Nephron (organoid): ENCODE results near the gene HOXA9.

Source experiments
- H3K27ac Mint-ChIP-seq, 3 experiments: 2 replicates each; pipeline ENCODE4 v1.8.0; 2020; ENCODE audit warnings: mixed read lengths in 3 of 3, mild to moderate bottlenecking in 2 of 3, moderate library complexity in 1 of 3
- H3K27me3 Mint-ChIP-seq: 2 replicates; pipeline ENCODE4 v1.8.0; 2021; ENCODE audit warnings: low read depth, mild to moderate bottlenecking, moderate library complexity, mixed read lengths
- H3K36me3 Mint-ChIP-seq: 2 replicates; pipeline ENCODE4 v1.8.0; 2020; ENCODE audit warnings: low read depth, mixed read lengths
- H3K4me1 Mint-ChIP-seq: 2 replicates; pipeline ENCODE4 v1.8.0; 2020; ENCODE audit warnings: mixed read lengths
- H3K4me3 Mint-ChIP-seq, 3 experiments: 2 replicates each; pipeline ENCODE4 v1.8.0; 2020; ENCODE audit warnings: mild to moderate bottlenecking in 3 of 3, mixed read lengths in 3 of 3, moderate library complexity in 2 of 3
- H3K9me3 Mint-ChIP-seq: 2 replicates; pipeline ENCODE4 v1.8.0; 2020; ENCODE audit warnings: mixed read lengths
- CTCF ChIP-seq, 3 experiments: fragments of 200-600 bp; sonication (generic); IDR thresholded peaks; one replicate each; pipeline ENCODE4 v1.5.0; 2021; ENCODE audit warnings: antibody characterized with exemption in 3 of 3; ENCODE audit not compliant: unreplicated experiment in 3 of 3

The HOXA9 gene

GRCh38 chr7:27133409-27134231, 31.7 kb downstream of the HOXA9 start:
- H3K27me3 Mint-ChIP-seq: peaks cover 3% of the 10 kb centered on the region
- TF ChIP-seq CTCF (IDR thresholded peaks at IDR 0.05; ENCODE audit: unreplicated experiment in 3 of 3): no peak
- peak overlapping the region; percentile 70 to 95 (median 77) for H3K4me3 Mint-ChIP-seq

GRCh38 chr7:27132978-27133377, 32.4 kb downstream of the HOXA9 start:
- H3K9me3 Mint-ChIP-seq: no peaks in the 10 kb centered on the region
- H3K27ac Mint-ChIP-seq: peak overlapping the region; percentile 89 to 99 (median 92)

More at GRCh38 chr7:27133409-27134231, 31.7 kb downstream of the HOXA9 start:
- peaks cover 36% of the 10 kb centered on the region for H3K36me3 Mint-ChIP-seq
- H3K9me3 Mint-ChIP-seq: no peaks in the 10 kb centered on the region
- H3K27ac Mint-ChIP-seq: peak overlapping the region; percentile 89 to 99 (median 92)
- H3K4me1 Mint-ChIP-seq: peaks cover 84% of the 10 kb centered on the region

GRCh38 chr7:27132214-27132613, 33.1 kb downstream of the HOXA9 start:
- H3K36me3 Mint-ChIP-seq: peaks cover 43% of the 10 kb centered on the region
- TF ChIP-seq CTCF (IDR thresholded peaks at IDR 0.05; ENCODE audit: unreplicated experiment in 3 of 3): no peak
- peaks cover 3% of the 10 kb centered on the region for H3K27me3 Mint-ChIP-seq
- H3K27ac Mint-ChIP-seq: peak overlapping the region; percentile 88 to 99 (median 92)
- H3K4me3 Mint-ChIP-seq: peak overlapping the region; percentile 75 to 85 (median 81)
- H3K4me1 Mint-ChIP-seq: peaks cover 84% of the 10 kb centered on the region
- no peaks in the 10 kb centered on the region for H3K9me3 Mint-ChIP-seq

More at GRCh38 chr7:27132978-27133377, 32.4 kb downstream of the HOXA9 start:
- H3K4me1 Mint-ChIP-seq: peaks cover 84% of the 10 kb centered on the region
- TF ChIP-seq CTCF (IDR thresholded peaks at IDR 0.05; ENCODE audit: unreplicated experiment in 3 of 3): no peak
- peaks cover 3% of the 10 kb centered on the region for H3K27me3 Mint-ChIP-seq
- H3K4me3 Mint-ChIP-seq: peak overlapping the region; percentile 70 to 95 (median 77)
- peaks cover 39% of the 10 kb centered on the region for H3K36me3 Mint-ChIP-seq

GRCh38 chr7:27131390-27131819, 33.9 kb downstream of the HOXA9 start:
- peaks cover 49% of the 10 kb centered on the region for H3K36me3 Mint-ChIP-seq
- H3K27me3 Mint-ChIP-seq: peaks cover 3% of the 10 kb centered on the region
- TF ChIP-seq CTCF (IDR thresholded peaks at IDR 0.05; ENCODE audit: unreplicated experiment in 3 of 3): no peak
- peaks cover 86% of the 10 kb centered on the region for H3K4me1 Mint-ChIP-seq
- H3K9me3 Mint-ChIP-seq: no peaks in the 10 kb centered on the region
- peak overlapping the region; percentile 88 to 99 (median 92) for H3K27ac Mint-ChIP-seq
- peak overlapping the region; percentile 81 to 85 (median 82) for H3K4me3 Mint-ChIP-seq

- Mint-ChIP-seq H3K27me3 (peaks cover 3% of the 10 kb centered on the region), H3K27ac (peak within 1 kb of the TSS; percentile 98 to 100 (median 99)), H3K9me3 (no peaks in the 10 kb centered on the region), H3K4me1 (peaks cover 86% of the 10 kb centered on the region), H3K4me3 (peak within 1 kb of the TSS; percentile 83 to 87 (median 85)), H3K36me3 (peaks cover 47% of the 10 kb centered on the region)
- no peak for TF ChIP-seq CTCF (IDR thresholded peaks at IDR 0.05; ENCODE audit: unreplicated experiment in 3 of 3)
These were observed 34.6 kb downstream of the HOXA9 start, which contains the start of gene HOXA4 for GRCh38 chr7:27130540-27131389. Gene HOXA4, minus strand, starts transcription at chr7:27130757. Its CDS starts 24 bp downstream, at chr7:27130733.
